Muscle layer of duodenum (tissue), 2 donors: ENCODE results near the gene ATP5F1B.

Source experiments
- H3K27ac ChIP-seq: one replicate; pipeline ENCODE4 v1.7.0; 2013; ENCODE audit warnings: mild to moderate bottlenecking, low read length
- H3K27me3 ChIP-seq: one replicate; pipeline ENCODE4 v1.7.0; 2013; ENCODE audit warnings: low read depth, mild to moderate bottlenecking, control low read depth, low read length
- H3K36me3 ChIP-seq, 2 donors: one replicate each; pipeline ENCODE4 v1.7.0; 2013; ENCODE audit warnings: low read length in 2 of 2, control low read depth in 1 of 2, mild to moderate bottlenecking in 1 of 2; ENCODE audit not compliant: insufficient read depth in 2 of 2, control insufficient read depth in 1 of 2
- H3K4me1 ChIP-seq, 2 donors: one replicate each; pipeline ENCODE4 v1.7.0; 2013; ENCODE audit warnings: low read length in 2 of 2, mild to moderate bottlenecking in 2 of 2, control low read depth in 1 of 2, moderate library complexity in 1 of 2; ENCODE audit not compliant: insufficient read depth in 2 of 2, control insufficient read depth in 1 of 2
- H3K4me3 ChIP-seq, 2 donors: one replicate each; pipeline ENCODE4 v1.7.0; 2013; ENCODE audit warnings: low read length in 2 of 2, low read depth in 1 of 2, mild to moderate bottlenecking in 1 of 2
- H3K9me3 ChIP-seq, 2 donors: one replicate each; pipeline ENCODE4 v1.7.0; 2013; ENCODE audit warnings: low read length in 2 of 2, control low read depth in 1 of 2, mild to moderate bottlenecking in 1 of 2; ENCODE audit not compliant: control insufficient read depth in 1 of 2
- donor health status: healthy.

The ATP5F1B gene

GRCh38 chr12:56602239-56602638 lies 43.5 kb downstream of the ATP5F1B start:
- Histone ChIP-seq H3K27me3 (no peaks in the 10 kb centered on the region), H3K9me3 (no peaks in the 10 kb centered on the region), H3K4me3 (no peak overlapping the region), H3K27ac (no peak overlapping the region), H3K36me3 (peaks cover 94 to 98% of the 10 kb centered on the region in 2 donors), H3K4me1 (no peaks in the 10 kb centered on the region)

DNA sequence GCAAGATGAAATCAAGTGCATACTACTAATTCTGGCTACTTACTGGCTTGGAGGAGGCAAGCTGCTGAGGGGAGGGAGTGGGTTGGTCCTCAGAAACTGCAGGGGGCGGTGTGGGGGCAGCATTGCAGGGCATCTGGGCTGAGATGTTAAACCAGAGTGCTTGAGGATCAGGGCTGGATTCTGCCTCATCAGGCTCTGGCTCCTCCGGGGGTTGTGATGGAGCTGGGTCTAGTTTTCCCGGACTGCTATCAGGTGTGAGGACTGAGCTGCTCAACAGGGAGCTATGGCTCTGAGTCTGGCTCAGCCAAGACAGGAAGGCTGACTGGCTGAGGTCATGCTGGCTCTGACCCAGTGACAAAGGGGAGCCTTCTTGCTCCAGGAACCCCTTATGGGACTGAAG lies 44.3 kb downstream of the ATP5F1B start:
- Histone ChIP-seq H3K4me1 (no peaks in the 10 kb centered on the region), H3K9me3 (no peaks in the 10 kb centered on the region), H3K27me3 (no peaks in the 10 kb centered on the region), H3K36me3 (peaks cover 90 to 98% of the 10 kb centered on the region in 2 donors), H3K27ac (no peak overlapping the region), H3K4me3 (no peak overlapping the region)

GRCh38 chr12:56600753-56601152 lies 45.0 kb downstream of the ATP5F1B start:
- peaks cover 82 to 91% of the 10 kb centered on the region in 2 donors for H3K36me3 ChIP-seq
- H3K4me1 ChIP-seq = no peaks in the 10 kb centered on the region
- no peaks in the 10 kb centered on the region for H3K9me3 ChIP-seq
- no peak overlapping the region for H3K4me3 ChIP-seq
- H3K27me3 ChIP-seq = no peaks in the 10 kb centered on the region
- no peak overlapping the region for H3K27ac ChIP-seq

DNA sequence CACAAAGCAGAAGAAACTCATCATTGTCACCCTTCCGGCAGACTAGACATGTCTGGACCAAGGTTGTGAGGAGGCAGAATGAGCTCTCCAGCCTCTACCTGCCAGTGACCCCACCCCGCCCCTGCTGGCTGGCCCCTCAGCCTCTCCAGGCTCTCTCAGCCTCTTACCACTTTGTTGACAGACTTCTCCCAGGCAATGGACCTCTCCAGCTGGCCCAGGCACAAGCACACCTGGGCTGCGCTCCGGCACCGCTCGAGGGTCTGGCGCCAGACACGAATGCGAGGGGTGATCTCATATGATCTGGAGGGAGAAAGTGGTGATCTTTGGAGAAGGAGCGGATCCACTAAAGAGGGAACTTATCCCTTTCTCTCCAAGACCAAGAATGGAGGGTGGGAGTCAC lies 46.0 kb downstream of the ATP5F1B start:
- no peak overlapping the region for H3K27ac ChIP-seq
- H3K36me3 ChIP-seq = peaks cover 80 to 86% of the 10 kb centered on the region in 2 donors
- H3K4me1 ChIP-seq = no peaks in the 10 kb centered on the region
- H3K4me3 ChIP-seq = no peak overlapping the region
- H3K27me3 ChIP-seq = no peaks in the 10 kb centered on the region
- H3K9me3 ChIP-seq = no peaks in the 10 kb centered on the region

- no peak overlapping the region for H3K27ac ChIP-seq
- no peaks in the 10 kb centered on the region for H3K27me3 ChIP-seq
- no peaks in the 10 kb centered on the region for H3K9me3 ChIP-seq
- peaks cover 73 to 78% of the 10 kb centered on the region in 2 donors for H3K36me3 ChIP-seq
- H3K4me1 ChIP-seq = no peaks in the 10 kb centered on the region
- H3K4me3 ChIP-seq = no peak overlapping the region
Measured at GRCh38 chr12:56599041-56599440, 46.7 kb downstream of the ATP5F1B start.

DNA sequence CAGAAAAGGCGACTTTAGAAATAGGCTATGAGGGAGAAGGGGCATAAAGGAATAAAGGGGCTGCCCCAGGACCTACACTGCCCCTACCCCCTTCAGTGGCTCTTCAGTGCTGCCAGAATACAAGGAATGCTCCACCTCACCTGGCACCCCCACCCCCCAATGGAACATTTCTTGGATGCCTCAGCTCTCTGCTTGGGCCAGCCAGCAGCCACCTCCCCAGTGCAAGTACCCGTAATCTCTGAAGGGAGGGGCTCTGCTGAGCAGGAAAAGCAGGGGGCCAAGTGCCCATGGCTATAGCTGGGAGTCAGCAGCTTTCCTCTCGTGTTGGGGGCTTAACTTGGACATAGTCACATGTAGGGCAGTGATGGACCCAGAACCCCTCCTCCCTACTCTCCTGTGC lies 49.0 kb downstream of the ATP5F1B start:
- H3K36me3 ChIP-seq = peaks cover 54 to 56% of the 10 kb centered on the region in 2 donors
- no peaks in the 10 kb centered on the region for H3K4me1 ChIP-seq
- H3K4me3 ChIP-seq = no peak overlapping the region
- no peaks in the 10 kb centered on the region for H3K9me3 ChIP-seq
- H3K27ac ChIP-seq = no peak overlapping the region
- H3K27me3 ChIP-seq = no peaks in the 10 kb centered on the region

DNA sequence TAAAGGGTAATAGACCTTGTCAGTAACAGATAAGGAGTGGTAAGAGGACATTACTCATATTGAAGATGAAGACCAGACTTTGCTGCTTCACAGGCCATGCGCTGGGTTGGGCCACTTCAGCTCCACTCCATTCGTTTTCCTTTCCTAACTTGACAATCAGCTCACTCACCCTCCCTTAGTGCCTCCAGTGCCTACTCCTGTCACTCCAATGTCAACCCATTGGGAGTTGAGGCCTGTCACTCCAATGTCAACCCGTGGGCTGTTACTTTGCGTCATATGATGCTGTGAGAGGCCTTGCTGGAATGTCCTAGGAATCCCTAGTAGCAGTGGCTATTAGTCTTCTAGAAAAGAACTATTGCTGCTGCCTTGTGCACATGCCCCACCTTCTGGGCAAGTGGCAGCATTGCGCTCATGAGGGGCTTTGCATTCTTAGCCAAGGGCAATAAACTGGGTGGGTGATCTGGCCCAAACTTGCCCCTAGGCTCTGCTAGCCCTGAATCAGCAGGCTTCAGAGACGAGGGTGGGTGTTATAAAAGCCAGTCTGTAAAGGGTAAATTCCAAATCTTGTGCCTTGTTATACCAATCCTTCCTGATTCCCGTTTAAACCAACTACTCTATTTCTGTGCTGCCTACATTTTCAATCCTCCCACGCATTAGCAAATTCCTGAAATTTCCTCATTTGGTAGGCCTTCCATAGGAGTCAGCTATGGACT lies 51.7 kb downstream of the ATP5F1B start:
- Histone ChIP-seq H3K36me3 (peaks cover 30 to 41% of the 10 kb centered on the region in 2 donors), H3K4me1 (no peaks in the 10 kb centered on the region), H3K9me3 (no peaks in the 10 kb centered on the region), H3K27me3 (no peaks in the 10 kb centered on the region), H3K4me3 (no peak overlapping the region), H3K27ac (peak overlapping the region; percentile 54)

DNA sequence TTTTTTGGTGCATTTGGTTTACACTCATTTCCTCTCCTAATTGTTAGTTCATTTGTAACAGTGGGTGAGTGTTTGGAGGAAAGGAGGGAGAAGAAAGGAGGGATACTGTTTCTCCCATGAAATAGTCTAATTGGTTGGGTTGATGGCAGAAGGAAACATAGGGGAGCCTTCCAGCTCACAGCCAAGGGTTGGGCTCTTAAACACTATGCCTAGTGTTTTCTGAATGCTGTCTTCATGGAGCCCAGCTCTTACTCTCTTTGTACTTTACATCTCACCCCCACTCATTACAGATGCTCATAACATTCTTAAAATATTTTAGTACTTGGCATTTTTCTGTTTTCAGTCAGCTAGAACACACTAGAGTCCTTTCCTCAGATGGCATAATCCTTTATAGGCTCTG lies 53.8 kb downstream of the ATP5F1B start:
- Histone ChIP-seq H3K36me3 (peaks cover 21 to 41% of the 10 kb centered on the region in 2 donors), H3K4me1 (no peaks in the 10 kb centered on the region), H3K27ac (no peak overlapping the region), H3K9me3 (no peaks in the 10 kb centered on the region), H3K4me3 (no peak overlapping the region), H3K27me3 (no peaks in the 10 kb centered on the region)

DNA sequence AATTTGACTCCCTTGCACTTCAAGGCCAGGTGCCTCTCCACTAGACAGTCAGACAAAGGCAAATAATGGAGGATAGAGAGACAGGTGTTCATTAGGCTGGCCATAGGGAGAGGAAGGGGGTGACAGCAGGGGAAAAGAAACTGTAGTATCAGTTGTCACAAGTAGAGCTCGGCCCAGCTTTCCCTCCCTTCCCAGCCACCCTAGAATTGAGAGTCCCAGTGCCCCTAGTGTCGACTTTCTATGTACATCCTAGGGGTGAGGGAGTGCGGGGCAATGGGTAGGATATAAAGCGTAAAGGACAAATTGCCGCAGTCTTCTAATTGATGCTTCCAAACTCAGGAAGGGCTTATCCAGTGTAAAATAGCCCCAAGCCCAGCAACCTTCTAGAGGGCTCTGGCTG lies 54.7 kb downstream of the ATP5F1B start:
- H3K4me1 ChIP-seq = no peaks in the 10 kb centered on the region
- no peaks in the 10 kb centered on the region for H3K9me3 ChIP-seq
- no peak overlapping the region for H3K4me3 ChIP-seq
- H3K36me3 ChIP-seq = peaks cover 20 to 38% of the 10 kb centered on the region in 2 donors
- peak overlapping the region; percentile 20 for H3K27ac ChIP-seq
- no peaks in the 10 kb centered on the region for H3K27me3 ChIP-seq

GRCh38 chr12:56590237-56590830 lies 55.5 kb downstream of the ATP5F1B start:
- Histone ChIP-seq H3K27me3 (no peaks in the 10 kb centered on the region), H3K9me3 (no peaks in the 10 kb centered on the region), H3K27ac (no peak overlapping the region), H3K36me3 (peaks cover 17 to 34% of the 10 kb centered on the region in 2 donors), H3K4me3 (no peak overlapping the region), H3K4me1 (no peaks in the 10 kb centered on the region)

GRCh38 chr12:56589783-56590182 lies 56.0 kb downstream of the ATP5F1B start:
- Histone ChIP-seq H3K27ac (no peak overlapping the region), H3K4me1 (no peaks in the 10 kb centered on the region), H3K4me3 (no peak overlapping the region), H3K36me3 (peaks cover 15 to 34% of the 10 kb centered on the region in 2 donors), H3K9me3 (no peaks in the 10 kb centered on the region), H3K27me3 (no peaks in the 10 kb centered on the region)
